Breast epithelium (tissue), 3 donors: ENCODE results near the gene ZNF330.

Experiments
- POLR2A ChIP-seq: fragments of 450-650 bp; IDR thresholded peaks from one replicate; pipeline ENCODE4 v1.6.1; 2016; ENCODE audit warnings: antibody characterized with exemption, mild to moderate bottlenecking, moderate library complexity
- POLR2AphosphoS5 ChIP-seq, 3 donors: sonication (generic); formaldehyde crosslinking; IDR thresholded peaks; one replicate each; pipeline ENCODE4 v1.6.1; 2017; ENCODE audit warnings: antibody characterized with exemption in 3 of 3
- TF ChIP-seq, protein P1 (sequence below), 3 donors: fragments of 450-650 bp; IDR thresholded peaks; one replicate each; pipeline ENCODE4 v1.5.1; 2016 to 2017; ENCODE audit warnings: antibody characterized with exemption in 3 of 3, mild to moderate bottlenecking in 3 of 3, moderate library complexity in 3 of 3

GRCh38 chr4:141192564-141192963 is 28.1 kb upstream of the ZNF330 start:
- TF ChIP-seq POLR2A = no peak
- TF ChIP-seq, protein P1, sequence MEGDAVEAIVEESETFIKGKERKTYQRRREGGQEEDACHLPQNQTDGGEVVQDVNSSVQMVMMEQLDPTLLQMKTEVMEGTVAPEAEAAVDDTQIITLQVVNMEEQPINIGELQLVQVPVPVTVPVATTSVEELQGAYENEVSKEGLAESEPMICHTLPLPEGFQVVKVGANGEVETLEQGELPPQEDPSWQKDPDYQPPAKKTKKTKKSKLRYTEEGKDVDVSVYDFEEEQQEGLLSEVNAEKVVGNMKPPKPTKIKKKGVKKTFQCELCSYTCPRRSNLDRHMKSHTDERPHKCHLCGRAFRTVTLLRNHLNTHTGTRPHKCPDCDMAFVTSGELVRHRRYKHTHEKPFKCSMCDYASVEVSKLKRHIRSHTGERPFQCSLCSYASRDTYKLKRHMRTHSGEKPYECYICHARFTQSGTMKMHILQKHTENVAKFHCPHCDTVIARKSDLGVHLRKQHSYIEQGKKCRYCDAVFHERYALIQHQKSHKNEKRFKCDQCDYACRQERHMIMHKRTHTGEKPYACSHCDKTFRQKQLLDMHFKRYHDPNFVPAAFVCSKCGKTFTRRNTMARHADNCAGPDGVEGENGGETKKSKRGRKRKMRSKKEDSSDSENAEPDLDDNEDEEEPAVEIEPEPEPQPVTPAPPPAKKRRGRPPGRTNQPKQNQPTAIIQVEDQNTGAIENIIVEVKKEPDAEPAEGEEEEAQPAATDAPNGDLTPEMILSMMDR (IDR thresholded peaks at IDR 0.05) = no peak
- TF ChIP-seq POLR2AphosphoS5 (IDR thresholded peaks at IDR 0.05) = no peak
